Right lobe of liver (tissue), 6 donors: ENCODE results near the gene STK38L. TPM values are rescaled to one million over a fixed set of nuclear protein-coding genes. Genes with fewer than 3 reads are reported as not detected.

Experiments
- ATAC-seq, 4 donors: fragments of 200-7000 bp; cut with Tn5 transposase; one replicate each; pipeline ENCODE4 v1.9.1; 2020; ENCODE audit warnings: mild to moderate bottlenecking in 4 of 4, moderate library complexity in 4 of 4
- DNase-seq, 3 donors: peaks; one replicate each; pipeline ENCODE4 v3.0.0-alpha.2; 2020
- H3K27ac ChIP-seq, 3 donors: fragments of 200-600 bp; one replicate each; pipeline ENCODE4 v1.8.0; 2022
- H3K27me3 ChIP-seq, 2 donors: fragments of 200-600 bp; one replicate each; pipeline ENCODE4 v1.8.0; 2022
- H3K36me3 ChIP-seq, 4 donors: fragments of 200-600 bp; sonication (generic) in 1 of 4; one replicate each; pipeline versions ENCODE4 v1.5.1 to v1.8.0; 2017 to 2022; ENCODE audit warnings: control low read depth in 1 of 4
- H3K4me1 ChIP-seq, 4 donors: fragments of 200-600 bp; sonication (generic) in 1 of 4; one replicate each; pipeline versions ENCODE4 v1.5.1 to v1.8.0; 2017 to 2022; ENCODE audit warnings: control low read depth in 1 of 4
- H3K4me3 ChIP-seq, 3 donors: fragments of 200-600 bp; one replicate each; pipeline ENCODE4 v1.8.0; 2022
- H3K9me3 ChIP-seq, 4 donors: fragments of 200-600 bp; sonication (generic) in 1 of 4; one replicate each; pipeline versions ENCODE4 v1.5.1 to v1.8.0; 2017 to 2022; ENCODE audit warnings: control low read depth in 1 of 4
- CTCF ChIP-seq, 4 donors: fragments of 200-600 bp in 3 of 4; fragments of 450-650 bp in 1 of 4; IDR thresholded peaks; one replicate each; pipeline versions ENCODE4 v1.5.1 to v1.8.0; 2016 to 2022; ENCODE audit warnings: antibody characterized with exemption in 4 of 4, mild to moderate bottlenecking in 2 of 4
- POLR2A ChIP-seq: fragments of 450-650 bp; IDR thresholded peaks from one replicate; pipeline ENCODE4 v1.6.1; 2017; ENCODE audit warnings: antibody characterized with exemption, mild to moderate bottlenecking
- WGBS: methylation state at CpG from one replicate; pipeline ENCODE4 v1.1.6; 2018; ENCODE audit warnings: low coverage, low lambda C conversion rate; ENCODE audit not compliant: insufficient coverage; ENCODE audit errors: missing lambda C conversion rate; 5-methylcytosine and 5-hydroxymethylcytosine counted together
- intact Hi-C, 2 donors: fragments of 100-400 bp; cut with DNase I; formaldehyde crosslinking; loops; one replicate each; pipeline versions ENCODE4 v1.11.2 to v1.14.1; 2022
- total RNA-seq, 6 experiments: library from RNA; depleted of rRNA in 2 of 6; stranded (reverse); fragments of >200 nt in 2 of 6; fragmentation: NEBNext Ultra II Directional in 3 of 6; extraction: Animal tissue kit (Norgen Biotek cat#: 25700) in 3 of 6; gene quantifications; one replicate each; pipeline versions ENCODE4 v1.1.0 to v1.2.4, GENCODE V29; 2016 to 2023
- donor health status: DM: no; HTN: yes; CAD: no.
- donor health status: DM: no; HTN: no; CAD: no.
- donor health status: DM: no; HTN: no; CAD: no.
- donor health status: DM: no; HTN: yes; CAD: no.
- donor health status: DM: no; HTN: yes; CAD: no.

The STK38L gene
- total RNA-seq, 6 experiments from 2014 or later, result 6.0 to 18.1 (median 7.3) TPM

- DNase-seq, result no peak
- no peak overlapping the region for H3K27ac ChIP-seq
- 92% methylated on average over 1 of the region's 1 CpG for WGBS
- ATAC-seq, result no peak
- no peak overlapping the region for H3K4me3 ChIP-seq
- TF ChIP-seq CTCF (IDR thresholded peaks at IDR 0.05), result no peak
- no peak for TF ChIP-seq POLR2A
- intact Hi-C loops, result no loop called here
- H3K4me1 ChIP-seq, result peaks cover 0 to 8% (median 2%) of the 10 kb centered on the region in 4 donors
- no peaks in the 10 kb centered on the region for H3K27me3 ChIP-seq
- no peaks in the 10 kb centered on the region for H3K9me3 ChIP-seq
- H3K36me3 ChIP-seq, result peaks cover 0 to 3% (median 0%) of the 10 kb centered on the region in 4 donors
Observed at GRCh38 chr12:27299102-27299501, 55.0 kb downstream of the STK38L start.

- intact Hi-C loops, result no loop called here
Observed at GRCh38 chr12:27300226-27300625, 56.1 kb downstream of the STK38L start.

GRCh38 chr12:27303139-27304111, 59.3 kb downstream of the STK38L start:
- no peak overlapping the region for H3K27ac ChIP-seq
- DNase-seq (no peak), ATAC-seq (peak; percentile 95 to 97 (median 96))
- peaks cover 0 to 8% (median 2%) of the 10 kb centered on the region in 4 donors for H3K4me1 ChIP-seq
- 20% methylated on average over 3 of the region's 3 CpGs for WGBS
- TF ChIP-seq POLR2A, result no peak
- no peak for TF ChIP-seq CTCF (IDR thresholded peaks at IDR 0.05)
- no peaks in the 10 kb centered on the region for H3K9me3 ChIP-seq
- H3K36me3 ChIP-seq, result peaks cover 0 to 3% (median 0%) of the 10 kb centered on the region in 4 donors
- intact Hi-C loops, result no loop called here
- H3K4me3 ChIP-seq, result no peak overlapping the region
- H3K27me3 ChIP-seq, result no peaks in the 10 kb centered on the region

More at GRCh38 chr12:27300226-27300625, 56.1 kb downstream of the STK38L start:
- no peak for DNase-seq
- Histone ChIP-seq H3K27ac (no peak overlapping the region), H3K27me3 (no peaks in the 10 kb centered on the region), H3K4me1 (peaks cover 0 to 8% (median 2%) of the 10 kb centered on the region in 4 donors), H3K36me3 (peaks cover 0 to 3% (median 0%) of the 10 kb centered on the region in 4 donors), H3K4me3 (no peak overlapping the region), H3K9me3 (no peaks in the 10 kb centered on the region)
- no peak for TF ChIP-seq POLR2A
- no peak for TF ChIP-seq CTCF (IDR thresholded peaks at IDR 0.05)
- no peak for ATAC-seq

GRCh38 chr12:27304856-27305255, 60.8 kb downstream of the STK38L start:
- Histone ChIP-seq H3K27me3 (no peaks in the 10 kb centered on the region), H3K36me3 (peaks cover 0 to 12% (median 0%) of the 10 kb centered on the region in 4 donors), H3K27ac (no peak overlapping the region), H3K4me3 (no peak overlapping the region), H3K4me1 (peaks cover 0 to 8% (median 2%) of the 10 kb centered on the region in 4 donors), H3K9me3 (no peaks in the 10 kb centered on the region)
- no peak for TF ChIP-seq POLR2A
- no peak for TF ChIP-seq CTCF (IDR thresholded peaks at IDR 0.05)
- ATAC-seq, result no peak
- no peak for DNase-seq
- intact Hi-C loops, result loop anchor here in 1 of 2 donors (5.0 kb wide), 1 partner anchor 288 kb away; no protein-coding TSS in a partner anchor
- 46% methylated on average over 1 of the region's 1 CpG for WGBS
